ENCODE results near the gene PHLDB3.
"Not testable (repeated sequence)": the region's sequence is repeated elsewhere in the genome, so short reads cannot be mapped to it uniquely, and the experiment has no call there.

Gene PHLDB3

GRCh38 chr19:43465468-43466120, 39.0 kb downstream of the PHLDB3 start, which contains the start of gene LYPD3:
TSS of gene LYPD3 (minus strand) at chr19:43465608. CDS start at chr19:43465571, 37 bp downstream.
- DNase-seq, result no peak

GRCh38 chr19:43464134-43464775, 40.3 kb downstream of the PHLDB3 start:
- no peak for DNase-seq

GRCh38 chr19:43463381-43464133, 41.0 kb downstream of the PHLDB3 start:
- DNase-seq, result peak; percentile 98

- DNase-seq, result no peak
These were observed 41.7 kb downstream of the PHLDB3 start for GRCh38 chr19:43462785-43463380.

GRCh38 chr19:43462383-43462782, 42.2 kb downstream of the PHLDB3 start:
- no peak for DNase-seq

GRCh38 chr19:43461303-43461702, 43.2 kb downstream of the PHLDB3 start:
- no peak for DNase-seq

GRCh38 chr19:43460362-43461016, 44.1 kb downstream of the PHLDB3 start:
- DNase-seq, result no peak

- DNase-seq, result no peak
These were observed 46.7 kb downstream of the PHLDB3 start for GRCh38 chr19:43457809-43458208.

GRCh38 chr19:43455321-43456113, 49.0 kb downstream of the PHLDB3 start:
- no peak for DNase-seq

GRCh38 chr19:43454031-43454430, 50.5 kb downstream of the PHLDB3 start:
- DNase-seq, result no peak

GRCh38 chr19:43452582-43452981, 52.0 kb downstream of the PHLDB3 start:
- no peak for DNase-seq

GRCh38 chr19:43450545-43450997, 54.0 kb downstream of the PHLDB3 start:
- DNase-seq, result no peak

- no peak for DNase-seq
These were observed 56.9 kb downstream of the PHLDB3 start for GRCh38 chr19:43447655-43448054.

GRCh38 chr19:43446746-43447489, 57.6 kb downstream of the PHLDB3 start:
- DNase-seq, result peak; percentile 75

- no peak for DNase-seq
These were observed 59.1 kb downstream of the PHLDB3 start for GRCh38 chr19:43445426-43445825.

- DNase-seq, result no peak
These were observed 59.8 kb downstream of the PHLDB3 start for GRCh38 chr19:43444531-43445287.

- DNase-seq, result not testable (repeated sequence)
These were observed 60.5 kb downstream of the PHLDB3 start for GRCh38 chr19:43444091-43444490.

GRCh38 chr19:43441716-43442115, 62.8 kb downstream of the PHLDB3 start:
- DNase-seq, result no peak

GRCh38 chr19:43439709-43440063, 64.9 kb downstream of the PHLDB3 start:
- no peak for DNase-seq

GRCh38 chr19:43439032-43439708, 65.4 kb downstream of the PHLDB3 start:
- DNase-seq, result peak; percentile 10
